ENCODE measurements around the gene LRRC52. TPM values are rescaled to one million over a fixed set of nuclear protein-coding genes. Genes with fewer than 3 reads are reported as not detected.

LRRC52 gene
- total RNA-seq, 2 donors from 2014 or later, result not detected

GRCh38 chr1:165527251-165528007, 16.4 kb upstream of the LRRC52 start:
- TF ChIP-seq CTCF (IDR thresholded peaks at IDR 0.05), result no peak
- no peak for DNase-seq (ENCODE audit: low spot score)
- no peak overlapping the region for H3K4me3 ChIP-seq
- no peaks in the 10 kb centered on the region for H3K9me3 ChIP-seq
- no peak overlapping the region for H3K27ac ChIP-seq
- no peak for ATAC-seq (ENCODE audit: insufficient number of reproducible peaks, low FRiP score, low read depth)
- no peaks in the 10 kb centered on the region for H3K27me3 ChIP-seq (replicated peaks; ENCODE audit: insufficient read depth)
- no peaks in the 10 kb centered on the region for H3K36me3 ChIP-seq
- H3K4me1 ChIP-seq (ENCODE audit: control insufficient read depth in 1 of 2, low read depth in 2 of 2), result no peaks in the 10 kb centered on the region

- no peaks in the 10 kb centered on the region for H3K9me3 ChIP-seq
- H3K27me3 ChIP-seq (replicated peaks; ENCODE audit: insufficient read depth), result no peaks in the 10 kb centered on the region
- DNase-seq (ENCODE audit: low spot score), result no peak
- no peaks in the 10 kb centered on the region for H3K4me1 ChIP-seq (ENCODE audit: control insufficient read depth in 1 of 2, low read depth in 2 of 2)
- TF ChIP-seq CTCF (IDR thresholded peaks at IDR 0.05), result no peak
- H3K4me3 ChIP-seq, result no peak overlapping the region
- no peak overlapping the region for H3K27ac ChIP-seq
- no peak for ATAC-seq (ENCODE audit: insufficient number of reproducible peaks, low FRiP score, low read depth)
- H3K36me3 ChIP-seq, result no peaks in the 10 kb centered on the region
Measured at GRCh38 chr1:165531021-165531420, 12.8 kb upstream of the LRRC52 start.

- Histone ChIP-seq H3K36me3 (no peaks in the 10 kb centered on the region), H3K9me3 (no peaks in the 10 kb centered on the region), H3K27ac (no peak overlapping the region), H3K4me1 (ENCODE audit: control insufficient read depth in 1 of 2, low read depth in 2 of 2) (no peaks in the 10 kb centered on the region), H3K27me3 (replicated peaks; ENCODE audit: insufficient read depth) (no peaks in the 10 kb centered on the region), H3K4me3 (no peak overlapping the region)
- TF ChIP-seq CTCF (IDR thresholded peaks at IDR 0.05), result no peak
- no peak for DNase-seq (ENCODE audit: low spot score)
- ATAC-seq (ENCODE audit: insufficient number of reproducible peaks, low FRiP score, low read depth), result no peak
Measured at GRCh38 chr1:165532053-165532452, 11.7 kb upstream of the LRRC52 start.

GRCh38 chr1:165533254-165533653, 10.5 kb upstream of the LRRC52 start:
- no peak for TF ChIP-seq CTCF (IDR thresholded peaks at IDR 0.05)
- DNase-seq (ENCODE audit: low spot score) (no peak), ATAC-seq (ENCODE audit: insufficient number of reproducible peaks, low FRiP score, low read depth) (no peak)
- H3K27me3 ChIP-seq (replicated peaks; ENCODE audit: insufficient read depth), result no peaks in the 10 kb centered on the region
- H3K27ac ChIP-seq, result no peak overlapping the region
- H3K9me3 ChIP-seq, result no peaks in the 10 kb centered on the region
- H3K4me1 ChIP-seq (ENCODE audit: control insufficient read depth in 1 of 2, low read depth in 2 of 2), result no peaks in the 10 kb centered on the region
- no peaks in the 10 kb centered on the region for H3K36me3 ChIP-seq
- no peak overlapping the region for H3K4me3 ChIP-seq

GRCh38 chr1:165536016-165536415, 7.8 kb upstream of the LRRC52 start:
- DNase-seq (ENCODE audit: low spot score) (no peak), ATAC-seq (ENCODE audit: insufficient number of reproducible peaks, low FRiP score, low read depth) (no peak)
- Histone ChIP-seq H3K9me3 (no peaks in the 10 kb centered on the region), H3K4me1 (ENCODE audit: control insufficient read depth in 1 of 2, low read depth in 2 of 2) (peaks cover 3 to 16% of the 10 kb centered on the region in 2 donors), H3K36me3 (no peaks in the 10 kb centered on the region), H3K27ac (no peak overlapping the region), H3K27me3 (replicated peaks; ENCODE audit: insufficient read depth) (no peaks in the 10 kb centered on the region), H3K4me3 (no peak overlapping the region)
- TF ChIP-seq CTCF (IDR thresholded peaks at IDR 0.05), result no peak
